Endothelial cell of umbilical vein (primary cell): Measurements from ENCODE around the gene C1orf35. TPM values are rescaled to one million over a fixed set of nuclear protein-coding genes. Genes with fewer than 3 reads are reported as not detected.

Source experiments
- BruUV-seq: library from RNA; stranded (reverse); fragments of 400-500 nt; replicated peaks from 2 replicates; lab custom pipeline; 2021; lab: Mats Ljungman, UMichigan
- CTCF ChIA-PET: fragments of 300-600, 350-600 bp; sonication (Branson Sonifier 250); formaldehyde crosslinking; loops from one replicate; lab custom pipeline; 2021; ENCODE audit warnings: antibody characterized with exemption, inconsistent platforms; lab: Charles Lee
- POLR2A ChIA-PET: fragments of 300-600, 350-600 bp; sonication (Branson Sonifier 250); formaldehyde crosslinking; loops from one replicate; lab custom pipeline; 2021; ENCODE audit warnings: antibody characterized with exemption, inconsistent platforms; lab: Charles Lee
- DNase-seq: peaks from one replicate; pipeline ENCODE4 v3.0.0-alpha.2; 2011; ENCODE audit warnings: low read depth, low spot score
- FAIRE-seq: peaks from 2 replicates; lab custom pipeline; 2011; peaks lifted over from hg19 to GRCh38; lab: Jason Lieb, UNC
- H2AFZ ChIP-seq: 2 replicates; pipeline ENCODE4 v1.6.0; 2012; ENCODE audit warnings: low read depth, low read length, control low read depth, inconsistent platforms
- H3K27ac ChIP-seq: 2 replicates; pipeline ENCODE4 v1.5.1; 2011; ENCODE audit warnings: low read depth, mild to moderate bottlenecking, control low read depth, low read length, moderate library complexity; ENCODE audit not compliant: insufficient read depth
- H3K27me3 ChIP-seq, 2 experiments: 2 replicates each; pipeline versions ENCODE4 v1.6.0 to v1.6.1; 2011; ENCODE audit warnings: low read length in 2 of 2, mixed read lengths in 1 of 2; ENCODE audit not compliant: control insufficient read depth in 2 of 2, insufficient read depth in 2 of 2
- H3K36me3 ChIP-seq, 2 experiments: 2 replicates in 1 of 2; 3 replicates in 1 of 2; pipeline ENCODE4 v1.5.1; 2011; ENCODE audit warnings: low read length in 2 of 2, mild to moderate bottlenecking in 1 of 2, moderate library complexity in 1 of 2; ENCODE audit not compliant: control insufficient read depth in 2 of 2, insufficient read depth in 2 of 2; ENCODE audit errors: extremely low read depth in 1 of 2
- H3K4me1 ChIP-seq: 3 replicates; pipeline ENCODE4 v1.5.1; 2011; ENCODE audit warnings: mild to moderate bottlenecking, low read length; ENCODE audit not compliant: control insufficient read depth, insufficient read depth; ENCODE audit errors: extremely low read depth
- H3K4me2 ChIP-seq: 2 replicates; pipeline ENCODE4 v1.6.1; 2011; ENCODE audit warnings: low read length, control low read depth, mixed read lengths; ENCODE audit not compliant: insufficient read depth
- H3K4me3 ChIP-seq, 3 experiments: fragments of 200-600 bp in 1 of 3; sonication (generic), shearing (Covaris generic) in 1 of 3; replicated peaks in 1 of 3; 2 replicates each; pipeline ENCODE4 v1.5.1; 2011 to 2016; ENCODE audit warnings: control low read depth in 3 of 3, low read length in 3 of 3, mild to moderate bottlenecking in 2 of 3, inconsistent platforms in 1 of 3, low read depth in 1 of 3, moderate library complexity in 1 of 3; ENCODE audit not compliant: insufficient read depth in 1 of 3
- H3K79me2 ChIP-seq: 2 replicates; pipeline ENCODE4 v1.6.0; 2012; ENCODE audit warnings: low read length, inconsistent platforms; ENCODE audit not compliant: control insufficient read depth, insufficient read depth
- H3K9ac ChIP-seq: replicated peaks from 2 replicates; pipeline ENCODE3; 2011; ENCODE audit warnings: low read length, control low read depth; ENCODE audit not compliant: insufficient read depth; ENCODE audit errors: extremely low read depth
- H3K9me1 ChIP-seq: replicated peaks from 3 replicates; pipeline ENCODE4 v1.6.0; 2011; ENCODE audit warnings: mild to moderate bottlenecking, low read length; ENCODE audit not compliant: control insufficient read depth, insufficient read depth; ENCODE audit errors: extremely low read depth
- H3K9me3 ChIP-seq: replicated peaks from 2 replicates; pipeline ENCODE4 v1.5.1; 2012; ENCODE audit warnings: low read length, inconsistent platforms; ENCODE audit not compliant: control insufficient read depth, insufficient read depth
- H4K20me1 ChIP-seq: replicated peaks from 2 replicates; pipeline ENCODE3; 2011; ENCODE audit warnings: mild to moderate bottlenecking, low read length; ENCODE audit not compliant: control insufficient read depth, insufficient read depth; ENCODE audit errors: extremely low read depth
- CTCF ChIP-seq, 2 donors: IDR thresholded peaks; 1 replicate in 1 of 2; 2 replicates in 1 of 2; pipeline ENCODE4 v1.5.1; 2011; ENCODE audit warnings: low read length in 2 of 2, mild to moderate bottlenecking in 2 of 2, moderate library complexity in 2 of 2, control low read depth in 1 of 2, inconsistent platforms in 1 of 2, low read depth in 1 of 2; ENCODE audit not compliant: insufficient read depth in 1 of 2; ENCODE audit errors: extremely low read depth in 1 of 2
- EZH2 ChIP-seq: IDR thresholded peaks from 2 replicates; pipeline ENCODE4 v1.6.1; 2012; ENCODE audit warnings: borderline replicate concordance, low read depth, mild to moderate bottlenecking, moderate library complexity, low read length, inconsistent platforms; ENCODE audit not compliant: severe bottlenecking
- FOS ChIP-seq: IDR thresholded peaks from 2 replicates; pipeline ENCODE4 v1.6.1; 2011; ENCODE audit warnings: mild to moderate bottlenecking, low read length, moderate library complexity, borderline replicate concordance; ENCODE audit not compliant: insufficient read depth
- GATA2 ChIP-seq: IDR thresholded peaks from 2 replicates; pipeline ENCODE4 v1.7.0; 2011; ENCODE audit warnings: low read depth, mild to moderate bottlenecking, moderate library complexity, mixed read lengths, low read length; ENCODE audit not compliant: insufficient read length, insufficient read depth
- JUN ChIP-seq: IDR thresholded peaks from 2 replicates; pipeline ENCODE4 v1.6.1; 2011; ENCODE audit warnings: borderline replicate concordance, low read depth; ENCODE audit not compliant: insufficient read length, insufficient read depth
- MYC ChIP-seq: IDR thresholded peaks from one replicate; pipeline ENCODE4 v1.6.1; 2011; ENCODE audit warnings: mild to moderate bottlenecking, low read depth, low read length
- POLR2A ChIP-seq: IDR thresholded peaks from 2 replicates; pipeline ENCODE4 v1.6.1; 2012; ENCODE audit warnings: low read depth, mild to moderate bottlenecking, control low read depth, low read length
- POLR2AphosphoS5 ChIP-seq: IDR thresholded peaks from 2 replicates; pipeline ENCODE4 v1.6.1; 2012; ENCODE audit warnings: low read depth, mild to moderate bottlenecking, control low read depth, low read length, moderate library complexity; ENCODE audit not compliant: insufficient read depth
- dilution Hi-C: fragments of 300-500 bp; cut with MboI; formaldehyde crosslinking; loops from one replicate; pipeline ENCODE4 v1.15.0; 2019; ENCODE audit warnings: low sequenced_read_pairs; ENCODE audit not compliant: extremely low pct_ligation_motif_present
- intact Hi-C: fragments of 100-400 bp; cut with micrococcal nuclease; formaldehyde crosslinking; loops from one replicate; pipeline ENCODE4 v1.10.0; 2022
- polyA plus RNA-seq, 4 experiments: library from polyadenylated mRNA; depleted of rRNA in 3 of 4; stranded (reverse) in 3 of 4; unstranded in 1 of 4; fragments of >200 nt; gene quantifications; 2 replicates each; pipeline versions ENCODE4 v1.2.1 to v1.2.3, GENCODE V29; 2011 to 2012; ENCODE audit warnings: missing spikeins in 1 of 4
- total RNA-seq: library from RNA; stranded (reverse); gene quantifications from 2 replicates; pipeline ENCODE4 v1.2.3, GENCODE V29; 2021
- TF ChIP-seq, protein P1 (sequence below): IDR thresholded peaks from 2 replicates; pipeline ENCODE4 v1.6.1; 2011; ENCODE audit not compliant: insufficient read depth, insufficient read length

C1orf35 gene
- total and polyA plus RNA-seq, 2 donors (not counting 3 experiments of a cell fraction or from before 2014, with no cell fraction given) = 19.9 to 21.7 TPM

DNA sequence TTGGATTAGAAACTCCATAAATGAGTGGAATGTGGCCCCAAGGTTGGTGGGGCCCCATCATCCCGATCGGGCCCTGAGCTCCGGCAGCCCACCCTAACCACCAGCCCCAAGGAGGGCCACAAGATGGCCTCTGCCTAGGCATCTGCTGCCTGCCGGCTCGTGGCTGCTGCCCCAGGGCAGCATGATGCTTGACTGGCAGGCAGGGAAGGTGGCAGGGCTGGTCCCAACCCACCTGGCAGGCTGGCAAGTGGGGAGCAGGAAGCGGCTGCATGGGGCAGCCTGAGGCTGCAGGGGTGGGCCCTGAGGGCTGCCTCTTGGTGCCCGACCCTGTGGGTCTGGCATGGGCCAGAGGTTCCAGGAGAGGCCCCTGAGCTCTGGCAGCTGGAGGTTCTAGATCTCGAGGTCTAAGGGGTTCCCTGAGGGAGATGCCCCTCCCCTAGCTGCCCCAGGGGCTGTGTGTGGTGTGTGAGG is 45.8 kb upstream of the C1orf35 start:
- no peak for FAIRE-seq
- Histone ChIP-seq H3K27me3 (no peaks in the 10 kb centered on the region), H3K4me3 (no peak overlapping the region), H3K9me1 (no peaks in the 10 kb centered on the region), H4K20me1 (no peaks in the 10 kb centered on the region), H3K36me3 (peaks cover 0 to 16% of the 10 kb centered on the region in 2 experiments), H3K9ac (no peak overlapping the region), H3K4me1 (peaks cover 16% of the 10 kb centered on the region), H2AFZ (no peak overlapping the region), H3K9me3 (no peaks in the 10 kb centered on the region), H3K79me2 (peaks cover 32% of the 10 kb centered on the region), H3K27ac (peak overlapping the region; percentile 38), H3K4me2 (no peak overlapping the region)
- no peak for DNase-seq
- TF ChIP-seq POLR2A (no peak), EZH2 (no peak), POLR2AphosphoS5 (no peak), FOS (no peak), JUN (no peak), GATA2 (no peak), CTCF (IDR thresholded peaks at IDR 0.05; ENCODE audit: extremely low read depth in 1 of 2, insufficient read depth in 1 of 2, low read depth in 1 of 2, low read length in 2 of 2) (no peak), MYC (no peak)
- TF ChIP-seq, protein P1, sequence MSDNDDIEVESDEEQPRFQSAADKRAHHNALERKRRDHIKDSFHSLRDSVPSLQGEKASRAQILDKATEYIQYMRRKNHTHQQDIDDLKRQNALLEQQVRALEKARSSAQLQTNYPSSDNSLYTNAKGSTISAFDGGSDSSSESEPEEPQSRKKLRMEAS = no peak
- ChIA-PET CTCF (interaction anchor here (1.0 to 1.6 kb wide), 7 partner anchors 13 to 150 kb away, joined by 3 to 12 read pairs (median 5); partner anchors contain the start of gene IBA57), POLR2A (interaction anchor here (0.6 to 1.3 kb wide), 3 partner anchors 8 to 469 kb away, joined by 3 to 6 read pairs (median 4); partner anchors contain the start of gene IBA57)
- intact Hi-C loops (loop anchor here (1.0 kb wide), 2 partner anchors 9 to 13 kb away; partner anchors contain the start of gene GUK1), dilution Hi-C loops (no loop called here)
- BruUV-seq = no TSS peak
